Measurements from ENCODE around the gene KLK13.

Gene KLK13

GRCh38 chr19:51060336-51060735 is 4.6 kb downstream of the KLK13 start:
- no peak for DNase-seq

DNA sequence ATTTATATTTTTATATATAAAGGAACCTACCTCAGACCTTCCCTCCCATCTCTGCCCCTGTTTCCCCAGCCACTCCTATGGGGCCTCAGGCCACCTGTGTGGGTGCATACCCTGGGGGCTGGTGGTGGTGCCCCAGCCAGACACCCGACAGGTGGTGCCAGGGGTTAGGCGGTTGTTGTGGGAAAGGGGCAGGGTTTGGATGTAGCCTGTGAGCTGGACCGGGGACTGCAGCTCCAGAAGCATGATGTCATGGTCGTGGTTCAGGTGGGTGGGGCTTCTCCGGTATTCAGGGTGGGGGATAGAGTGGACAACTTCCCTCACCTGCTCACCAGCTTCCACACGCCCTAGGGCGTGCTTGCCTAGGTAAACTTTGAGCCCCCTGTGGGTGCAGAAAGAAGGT is 5.2 kb downstream of the KLK13 start:
- DNase-seq, result no peak

GRCh38 chr19:51055866-51056265 is 9.0 kb downstream of the KLK13 start:
- DNase-seq, result no peak

- no peak for DNase-seq
These were observed 17.9 kb downstream of the KLK13 start for GRCh38 chr19:51047031-51047335.

DNA sequence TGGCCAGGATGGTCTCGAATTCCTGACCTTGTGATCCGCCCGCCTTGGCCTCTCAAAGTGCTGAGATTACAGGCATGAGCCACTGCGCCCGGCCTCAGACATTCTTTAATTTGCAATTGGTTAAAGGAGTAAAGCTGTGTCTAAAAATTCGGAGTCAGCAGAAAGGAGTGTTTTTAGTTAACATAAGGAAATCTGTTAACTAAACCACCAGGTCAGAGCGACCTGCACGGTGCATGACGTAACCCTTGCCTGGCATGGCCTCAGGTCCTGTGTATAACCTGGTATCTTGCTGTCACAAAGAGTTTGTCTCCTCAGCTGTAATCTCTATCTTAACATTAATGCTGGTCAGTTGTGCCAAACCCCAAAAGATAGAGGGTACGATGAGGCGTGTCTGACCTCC is 20.6 kb downstream of the KLK13 start:
- no peak for DNase-seq

DNA sequence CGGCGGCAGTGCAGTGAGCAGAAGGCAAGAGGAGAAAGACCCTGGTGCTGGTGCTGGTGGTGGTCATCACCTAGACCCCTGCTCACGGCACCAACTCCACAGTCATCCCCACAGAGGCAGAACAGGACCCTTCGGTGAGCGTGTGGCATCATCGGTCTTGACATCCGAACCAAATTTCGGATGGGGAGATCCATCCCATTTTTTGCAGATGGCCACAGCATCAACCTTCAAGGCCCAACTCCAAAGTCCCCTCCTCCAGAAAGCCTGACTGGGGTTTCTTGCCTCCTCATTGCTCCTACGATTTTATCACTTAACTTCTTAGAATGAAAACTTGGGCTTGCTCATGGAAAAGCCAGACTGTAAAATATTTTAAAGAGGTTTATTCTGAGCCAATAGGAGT is 21.4 kb downstream of the KLK13 start:
- DNase-seq, result no peak

DNA sequence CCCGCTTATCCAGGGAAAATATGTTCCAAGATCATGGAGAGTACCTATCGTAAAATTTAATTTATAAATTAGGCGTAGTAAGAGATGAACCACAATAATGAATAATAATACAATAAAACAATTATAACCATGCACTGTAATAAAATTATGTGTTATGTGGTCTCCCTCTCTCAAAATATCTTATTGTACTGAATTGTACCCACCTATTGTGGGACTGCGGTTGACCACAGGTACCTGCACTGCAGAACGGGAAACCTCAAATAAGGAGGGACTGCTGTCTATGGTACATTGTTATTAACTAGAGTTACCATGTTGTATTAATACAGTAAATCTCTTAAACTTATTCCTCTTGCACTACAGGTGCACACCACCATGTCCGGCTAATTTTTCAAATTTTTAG is 24.7 kb downstream of the KLK13 start:
- DNase-seq, result no peak

GRCh38 chr19:51036519-51036918 is 28.4 kb downstream of the KLK13 start:
- DNase-seq, result no peak

DNA sequence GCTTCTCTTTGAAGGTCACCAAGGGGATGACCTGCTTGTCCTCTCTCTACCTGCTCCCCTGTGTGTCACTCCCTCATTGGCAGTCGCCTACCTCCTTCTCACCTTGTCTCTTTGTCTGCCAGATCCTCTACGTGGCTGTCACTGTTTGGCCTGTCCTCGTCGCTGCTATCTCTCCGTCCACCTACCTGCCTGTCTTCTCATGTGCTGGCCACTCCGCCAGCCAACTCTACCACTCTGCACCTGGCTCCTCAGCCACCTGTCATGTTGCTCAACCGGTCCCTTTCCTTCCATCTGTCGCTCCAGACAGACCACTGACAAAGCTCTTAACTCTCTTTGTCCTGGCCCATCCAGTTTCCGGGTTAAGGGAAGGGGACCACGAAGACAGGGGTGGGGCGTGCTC is 30.2 kb downstream of the KLK13 start, which contains the start of gene KLK12:
Gene KLK12 (minus strand): TSS at position 299 of the 400 bp plus-strand sequence. CDS start 381 bp downstream, outside the sequence.
- peak; percentile 69 for DNase-seq

- no peak for DNase-seq
These were observed 33.0 kb downstream of the KLK13 start for GRCh38 chr19:51031880-51032225.

GRCh38 chr19:51031220-51031879 is 33.5 kb downstream of the KLK13 start:
- DNase-seq, result no peak

- DNase-seq, result no peak
These were observed 34.3 kb downstream of the KLK13 start for GRCh38 chr19:51030631-51031030.

- no peak for DNase-seq
These were observed 35.2 kb downstream of the KLK13 start for GRCh38 chr19:51029718-51030117.

DNA sequence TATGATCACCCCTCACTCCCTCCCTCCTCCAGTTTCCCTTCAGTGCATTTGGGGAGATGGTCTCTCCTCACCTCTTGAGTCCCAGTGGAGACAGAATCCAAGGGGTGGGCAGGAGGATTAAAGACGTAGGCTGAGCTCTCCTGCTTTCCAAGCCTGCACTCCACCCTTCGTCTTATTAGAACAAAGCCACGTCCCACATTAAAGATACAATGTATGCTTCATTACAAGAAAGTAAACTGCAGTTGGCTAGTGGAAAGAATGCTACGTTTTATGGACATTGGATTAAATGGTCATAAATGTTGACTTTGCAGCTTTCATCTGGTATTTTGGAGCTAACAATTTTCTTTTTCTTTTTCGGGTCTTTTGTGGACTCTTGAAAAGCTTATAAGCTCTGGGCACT is 37.0 kb downstream of the KLK13 start:
- DNase-seq, result no peak

- DNase-seq, result peak; percentile 20
These were observed 37.6 kb downstream of the KLK13 start for GRCh38 chr19:51027126-51027806.

GRCh38 chr19:51026554-51026831 is 38.4 kb downstream of the KLK13 start, which contains the start of gene KLK11:
TSS of gene KLK11 (minus strand) at chr19:51026616. CDS start at chr19:51025631, 985 bp downstream.
- DNase-seq, result peak; percentile 48

DNA sequence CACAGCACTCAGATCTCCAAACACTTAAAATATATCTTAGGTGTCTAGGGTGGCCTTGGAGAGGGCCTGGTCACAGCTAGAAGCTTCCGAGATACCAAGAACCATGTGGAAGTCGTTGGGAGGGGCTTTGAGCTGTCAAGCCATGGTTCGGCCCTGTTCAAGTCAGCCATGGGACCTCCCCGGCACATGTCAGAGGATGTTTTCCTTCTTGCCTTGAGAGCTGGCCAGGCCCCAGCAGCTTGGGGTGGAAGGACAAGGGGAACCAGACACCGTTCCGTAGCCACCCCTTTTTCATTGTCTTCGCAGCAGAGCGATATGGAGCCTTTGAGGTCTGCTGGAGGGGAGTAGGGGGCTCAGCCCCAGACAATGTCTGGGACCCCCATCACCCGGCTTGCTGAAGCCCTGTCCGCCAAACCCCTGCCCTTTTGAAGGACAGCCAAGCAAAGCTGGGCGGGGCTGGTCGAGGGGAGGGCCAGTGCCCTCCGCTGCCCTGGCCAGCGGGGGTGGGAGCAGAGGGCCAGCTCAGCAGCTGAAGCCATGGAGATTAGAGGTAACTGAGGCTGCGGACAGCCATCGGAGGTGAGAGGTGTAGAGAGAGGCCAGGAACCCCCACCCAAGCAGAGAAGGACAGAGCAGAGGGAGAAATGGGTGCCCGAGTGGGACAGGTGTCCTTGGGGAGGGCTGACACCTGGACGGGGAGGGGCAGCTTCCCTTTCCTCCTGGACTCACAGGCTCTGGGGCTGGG is 38.9 kb downstream of the KLK13 start:
- DNase-seq, result peak; percentile 35

DNA sequence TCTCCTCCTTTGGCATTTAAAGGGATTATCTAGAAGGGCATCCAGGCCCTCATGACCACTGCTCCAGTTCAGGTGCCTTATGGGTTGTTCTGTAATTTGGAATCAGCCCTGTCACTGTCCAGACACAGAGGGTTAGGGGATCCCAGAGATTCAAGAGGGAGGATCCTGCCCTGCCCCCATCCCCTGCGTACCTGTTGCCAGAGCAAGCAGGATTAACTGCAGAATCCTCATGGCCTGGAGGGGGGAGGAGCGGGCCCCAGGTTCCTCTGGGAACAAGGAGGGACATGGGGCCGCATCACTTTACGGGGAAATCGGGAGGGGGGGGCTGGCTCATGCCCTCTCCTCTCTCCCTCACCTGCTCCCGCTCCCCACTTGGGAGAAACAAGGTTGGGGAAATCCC is 39.5 kb downstream of the KLK13 start:
- DNase-seq, result no peak

DNA sequence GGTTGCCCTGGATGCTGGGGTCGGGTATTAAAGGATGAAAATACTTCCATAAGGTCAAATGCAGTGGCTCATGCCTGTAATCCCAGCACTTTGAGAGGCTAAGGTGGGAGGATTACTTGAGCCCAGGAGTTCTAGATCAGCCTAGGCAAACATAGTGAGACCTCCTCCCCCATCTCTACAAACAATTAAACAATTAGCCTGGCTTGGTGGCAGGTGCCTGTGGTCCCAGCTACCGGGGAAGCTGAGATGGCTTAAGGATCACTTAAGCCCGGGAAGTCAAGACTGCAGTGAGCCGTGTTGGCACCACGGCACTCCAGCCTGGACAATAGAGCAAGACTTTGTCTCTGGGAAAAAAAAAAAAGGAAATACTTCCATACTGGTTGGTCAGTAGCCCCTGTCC is 40.0 kb downstream of the KLK13 start:
- peak; percentile 69 for DNase-seq

DNA sequence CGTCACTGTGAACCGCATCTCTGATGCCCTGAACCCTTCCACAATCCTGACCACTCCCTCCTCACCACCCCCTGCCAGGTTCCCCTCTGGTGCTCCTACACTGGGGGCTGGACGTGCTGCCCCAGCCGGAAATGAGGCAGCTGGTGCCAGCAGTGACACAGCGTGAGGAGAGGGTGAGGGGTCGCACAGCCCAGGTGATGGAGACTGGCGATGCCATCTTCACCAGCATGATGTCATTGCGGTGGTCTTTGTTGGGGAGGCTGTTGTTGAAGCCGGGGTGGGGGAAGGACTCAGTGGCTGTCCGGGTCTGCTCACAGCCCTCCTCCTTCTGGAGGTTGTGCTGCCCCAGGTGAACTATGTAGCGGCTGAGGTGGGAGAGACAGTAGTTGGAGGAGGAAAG is 40.9 kb downstream of the KLK13 start:
- no peak for DNase-seq

GRCh38 chr19:51022526-51022925 is 42.4 kb downstream of the KLK13 start:
- no peak for DNase-seq

- no peak for DNase-seq
These were observed 43.8 kb downstream of the KLK13 start for GRCh38 chr19:51020988-51021651.

DNA sequence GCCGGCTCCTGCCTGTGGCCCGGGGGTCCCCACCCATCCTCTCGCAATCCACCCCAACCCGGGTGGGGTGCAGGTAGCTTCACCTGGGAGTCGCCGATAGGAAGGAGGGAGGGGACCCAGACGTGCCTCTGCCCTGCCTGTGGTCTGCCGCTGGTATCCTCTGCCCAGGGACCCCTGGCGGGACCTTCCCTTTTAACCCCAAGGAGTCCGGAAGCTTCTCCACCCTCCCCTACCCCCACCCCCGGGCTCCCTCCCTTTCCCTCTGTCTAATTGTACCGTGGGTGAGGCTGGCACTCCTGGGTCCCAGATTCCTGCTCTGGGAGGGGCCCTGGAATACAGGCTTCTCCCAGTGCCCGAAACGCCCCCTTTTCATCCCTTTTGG is 45.4 kb downstream of the KLK13 start, which contains the start of gene KLK10:
Gene KLK10 (minus strand): TSS at position 166 of the 382 bp plus-strand sequence. CDS start 579 bp downstream, outside the sequence.
- no peak for DNase-seq
